H9 (cell line): ENCODE results near the gene CLDND1. TPM values are rescaled to one million over a fixed set of nuclear protein-coding genes. Genes with fewer than 3 reads are reported as not detected.

ENCODE experiments used
- DNase-seq: peaks from one replicate; pipeline ENCODE4 v3.0.0-alpha.2; 2017
- H2AFZ ChIP-seq: one replicate; pipeline ENCODE4 v1.6.1; 2013; ENCODE audit warnings: mild to moderate bottlenecking, low read length, control low read depth, moderate library complexity
- H2AK5ac ChIP-seq: 2 replicates; pipeline ENCODE4 v1.6.1; 2013; ENCODE audit warnings: low read length, control low read depth, mixed read lengths; ENCODE audit not compliant: insufficient read length
- H2BK120ac ChIP-seq: one replicate; pipeline ENCODE4 v1.6.1; 2013; ENCODE audit warnings: low read depth, mild to moderate bottlenecking, low read length, control low read depth, inconsistent platforms; ENCODE audit not compliant: poor library complexity, severe bottlenecking
- H2BK12ac ChIP-seq: 2 replicates; pipeline ENCODE4 v1.6.1; 2013; ENCODE audit warnings: low read length, control low read depth, mixed read lengths, low read depth; ENCODE audit not compliant: insufficient read length
- H2BK15ac ChIP-seq: 2 replicates; pipeline ENCODE4 v1.6.1; 2013; ENCODE audit warnings: low read depth, low read length, control low read depth
- H2BK20ac ChIP-seq: one replicate; pipeline ENCODE4 v1.6.1; 2013; ENCODE audit warnings: low read depth, mild to moderate bottlenecking, low read length, control low read depth, inconsistent platforms; ENCODE audit not compliant: poor library complexity, severe bottlenecking
- H2BK5ac ChIP-seq: 2 replicates; pipeline ENCODE4 v1.6.1; 2013; ENCODE audit warnings: low read length, control low read depth, mixed read lengths; ENCODE audit not compliant: insufficient read length
- H3K14ac ChIP-seq: 2 replicates; pipeline ENCODE4 v1.6.1; 2013; ENCODE audit warnings: low read length, control low read depth; ENCODE audit not compliant: insufficient read depth
- H3K18ac ChIP-seq: 2 replicates; pipeline ENCODE4 v1.6.1; 2013; ENCODE audit warnings: low read depth, mild to moderate bottlenecking, mixed read lengths, low read length, control low read depth; ENCODE audit not compliant: insufficient read length
- H3K23ac ChIP-seq: 2 replicates; pipeline ENCODE4 v1.6.1; 2013; ENCODE audit warnings: low read length, control low read depth, mixed read lengths, low read depth; ENCODE audit not compliant: insufficient read length
- H3K23me2 ChIP-seq: 2 replicates; pipeline ENCODE4 v1.6.1; 2013; ENCODE audit warnings: low read depth, mild to moderate bottlenecking, mixed read lengths, low read length, control low read depth; ENCODE audit not compliant: insufficient read length, poor library complexity, severe bottlenecking
- H3K27ac ChIP-seq: 2 replicates; pipeline ENCODE4 v1.5.1; 2013; ENCODE audit warnings: low read length, control low read depth, mixed read lengths, low read depth; ENCODE audit not compliant: insufficient read length
- H3K27me3 ChIP-seq: 2 replicates; pipeline ENCODE4 v1.6.1; 2013; ENCODE audit warnings: low read length, control low read depth, inconsistent platforms; ENCODE audit not compliant: insufficient read depth
- H3K4ac ChIP-seq: 2 replicates; pipeline ENCODE4 v1.6.1; 2013; ENCODE audit warnings: low read depth, mild to moderate bottlenecking, control low read depth, inconsistent platforms, low read length, moderate library complexity
- H3K4me1 ChIP-seq: 2 replicates; pipeline ENCODE4 v1.6.1; 2013; ENCODE audit warnings: low read length, control low read depth, inconsistent platforms; ENCODE audit not compliant: insufficient read depth
- H3K4me2 ChIP-seq: 2 replicates; pipeline ENCODE4 v1.6.1; 2013; ENCODE audit warnings: low read length, control low read depth, mixed read lengths; ENCODE audit not compliant: insufficient read length, insufficient read depth
- H3K56ac ChIP-seq: 2 replicates; pipeline ENCODE4 v1.6.1; 2013; ENCODE audit warnings: low read depth, mild to moderate bottlenecking, mixed read lengths, low read length, control low read depth; ENCODE audit not compliant: insufficient read length
- H3K79me1 ChIP-seq: 2 replicates; pipeline ENCODE4 v1.6.1; 2013; ENCODE audit warnings: low read depth, mild to moderate bottlenecking, moderate library complexity, low read length, control low read depth, inconsistent platforms; ENCODE audit not compliant: insufficient read depth, poor library complexity, severe bottlenecking
- H3K79me2 ChIP-seq: 2 replicates; pipeline ENCODE4 v1.6.1; 2013; ENCODE audit warnings: low read length, control low read depth, inconsistent platforms; ENCODE audit not compliant: insufficient read depth
- H3K9ac ChIP-seq: 2 replicates; pipeline ENCODE4 v1.6.1; 2013; ENCODE audit warnings: low read length, control low read depth, mixed read lengths; ENCODE audit not compliant: insufficient read length; ENCODE audit errors: extremely low read depth
- H3K9me3 ChIP-seq: one replicate; pipeline ENCODE4 v1.6.1; 2013; ENCODE audit warnings: low read depth, low read length, inconsistent platforms; ENCODE audit not compliant: control insufficient read depth
- H3T11ph ChIP-seq: one replicate; pipeline ENCODE4 v1.6.1; 2013; ENCODE audit warnings: mild to moderate bottlenecking, low read length, control low read depth, inconsistent platforms
- H4K20me1 ChIP-seq: one replicate; pipeline ENCODE4 v1.6.1; 2013; ENCODE audit not compliant: control insufficient read depth, insufficient read length, insufficient read depth
- H4K5ac ChIP-seq: 2 replicates; pipeline ENCODE4 v1.6.1; 2013; ENCODE audit warnings: low read depth, mild to moderate bottlenecking, mixed read lengths, low read length, control low read depth; ENCODE audit not compliant: insufficient read length
- H4K8ac ChIP-seq: replicated peaks from 2 replicates; pipeline ENCODE4 v1.6.1; 2013; ENCODE audit warnings: low read length, control low read depth, mixed read lengths, low read depth; ENCODE audit not compliant: insufficient read length
- H4K91ac ChIP-seq: 2 replicates; pipeline ENCODE4 v1.6.1; 2013; ENCODE audit warnings: low read depth, mild to moderate bottlenecking, moderate library complexity, mixed read lengths, low read length, control low read depth; ENCODE audit not compliant: insufficient read length
- H3K27ac Mint-ChIP-seq, 3 experiments: 2 replicates in 2 of 3; 3 replicates in 1 of 3; pipeline ENCODE4 v1.8.0; 2020 to 2021; ENCODE audit warnings: mixed read lengths in 3 of 3, mild to moderate bottlenecking in 1 of 3, moderate library complexity in 1 of 3
- H3K27me3 Mint-ChIP-seq: 2 replicates; pipeline ENCODE4 v1.8.0; 2021; ENCODE audit warnings: low read depth, mild to moderate bottlenecking, moderate library complexity, mixed read lengths
- H3K36me3 Mint-ChIP-seq, 3 experiments: 2 replicates in 2 of 3; 3 replicates in 1 of 3; pipeline ENCODE4 v1.8.0; 2020 to 2021; ENCODE audit warnings: low read depth in 3 of 3, mixed read lengths in 3 of 3; ENCODE audit not compliant: insufficient read depth in 1 of 3
- H3K4me1 Mint-ChIP-seq, 2 experiments: 2 replicates each; pipeline ENCODE4 v1.8.0; 2020; ENCODE audit warnings: mixed read lengths in 2 of 2
- H3K4me3 Mint-ChIP-seq, 2 experiments: 2 replicates in 1 of 2; 3 replicates in 1 of 2; pipeline ENCODE4 v1.8.0; 2020 to 2021; ENCODE audit warnings: mild to moderate bottlenecking in 2 of 2, mixed read lengths in 2 of 2, moderate library complexity in 1 of 2
- H3K9me3 Mint-ChIP-seq, 2 experiments: 2 replicates in 1 of 2; 3 replicates in 1 of 2; pipeline ENCODE4 v1.8.0; 2020; ENCODE audit warnings: mild to moderate bottlenecking in 2 of 2, mixed read lengths in 2 of 2, moderate library complexity in 1 of 2
- WGBS: extraction: QIAGEN DNeasy Blood & Tissue Kit; methylation state at CpG from one replicate; pipeline ENCODE4 v1.1.7; 2013; ENCODE audit warnings: missing lambda C conversion rate, low lambda C conversion rate, mixed read lengths; ENCODE audit not compliant: insufficient read length; ENCODE audit errors: extremely low coverage; 5-methylcytosine and 5-hydroxymethylcytosine counted together
- total RNA-seq: library from RNA; stranded (reverse); gene quantifications from 2 replicates; pipeline ENCODE4 v1.2.1, GENCODE V29; 2021
- TF ChIP-seq, protein P1 (sequence below): fragments of 200-600 bp; sonication (generic); conservative IDR thresholded peaks from 3 replicates; pipeline ENCODE4 v1.8.0; 2021; ENCODE audit warnings: antibody characterized with exemption, mild to moderate bottlenecking

Gene CLDND1
- total RNA-seq, 1 experiment from 2014 or later, result 83.0 TPM

DNA sequence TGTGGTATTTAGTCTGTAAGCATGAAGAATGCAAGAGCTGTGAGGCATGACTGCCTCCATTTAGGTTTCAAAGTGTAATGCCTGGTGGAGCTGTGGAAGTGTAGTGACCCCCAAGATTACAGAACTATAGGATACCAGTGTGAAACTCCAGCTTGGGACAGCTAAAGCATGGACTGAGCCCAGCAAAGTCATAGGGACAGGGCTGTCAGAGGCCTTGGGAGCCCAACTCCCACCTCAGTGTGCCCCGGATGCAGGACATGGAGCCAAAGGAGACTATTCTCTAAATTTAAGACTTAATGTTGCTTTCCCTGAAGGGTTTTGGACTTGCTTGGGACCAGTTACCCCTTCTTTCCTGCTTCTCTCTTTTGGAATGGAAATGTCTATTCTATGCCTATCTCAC is 19.9 kb upstream of the CLDND1 start:
- Histone ChIP-seq H3K18ac (no peak overlapping the region), H3K9ac (no peak overlapping the region), H4K5ac (no peak overlapping the region), H2BK20ac (no peak overlapping the region), H3K4me2 (no peak overlapping the region), H3K56ac (no peak overlapping the region), H3K79me1 (no peaks in the 10 kb centered on the region), H3K79me2 (no peaks in the 10 kb centered on the region), H3K4me1 (no peaks in the 10 kb centered on the region; the same call in 1 of the 2 replicates), H3T11ph (no peak overlapping the region), H2BK5ac (no peak overlapping the region), H3K14ac (no peak overlapping the region), H3K23me2 (no peaks in the 10 kb centered on the region), H2AK5ac (no peak overlapping the region), H2AFZ (no peak overlapping the region), H4K20me1 (no peaks in the 10 kb centered on the region), H4K8ac (no peak overlapping the region), H4K91ac (no peak overlapping the region), H3K9me3 (no peaks in the 10 kb centered on the region), H3K27ac (no peak overlapping the region), H3K27me3 (no peaks in the 10 kb centered on the region), H3K4ac (no peak overlapping the region), H2BK12ac (no peak overlapping the region), H2BK15ac (no peak overlapping the region), H3K23ac (no peak overlapping the region), H2BK120ac (no peak overlapping the region)
- no CpG with 5 or more reads among the region's 1 CpG for WGBS
- H3K9me3 Mint-ChIP-seq, result no peaks in the 10 kb centered on the region
- no peaks in the 10 kb centered on the region for H3K27me3 Mint-ChIP-seq
- no peak for DNase-seq
- no peaks in the 10 kb centered on the region for H3K36me3 Mint-ChIP-seq
- peaks cover 5 to 6% of the 10 kb centered on the region in 2 experiments for H3K4me1 Mint-ChIP-seq
- TF ChIP-seq, protein P1, sequence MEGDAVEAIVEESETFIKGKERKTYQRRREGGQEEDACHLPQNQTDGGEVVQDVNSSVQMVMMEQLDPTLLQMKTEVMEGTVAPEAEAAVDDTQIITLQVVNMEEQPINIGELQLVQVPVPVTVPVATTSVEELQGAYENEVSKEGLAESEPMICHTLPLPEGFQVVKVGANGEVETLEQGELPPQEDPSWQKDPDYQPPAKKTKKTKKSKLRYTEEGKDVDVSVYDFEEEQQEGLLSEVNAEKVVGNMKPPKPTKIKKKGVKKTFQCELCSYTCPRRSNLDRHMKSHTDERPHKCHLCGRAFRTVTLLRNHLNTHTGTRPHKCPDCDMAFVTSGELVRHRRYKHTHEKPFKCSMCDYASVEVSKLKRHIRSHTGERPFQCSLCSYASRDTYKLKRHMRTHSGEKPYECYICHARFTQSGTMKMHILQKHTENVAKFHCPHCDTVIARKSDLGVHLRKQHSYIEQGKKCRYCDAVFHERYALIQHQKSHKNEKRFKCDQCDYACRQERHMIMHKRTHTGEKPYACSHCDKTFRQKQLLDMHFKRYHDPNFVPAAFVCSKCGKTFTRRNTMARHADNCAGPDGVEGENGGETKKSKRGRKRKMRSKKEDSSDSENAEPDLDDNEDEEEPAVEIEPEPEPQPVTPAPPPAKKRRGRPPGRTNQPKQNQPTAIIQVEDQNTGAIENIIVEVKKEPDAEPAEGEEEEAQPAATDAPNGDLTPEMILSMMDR, result no peak
- H3K4me3 Mint-ChIP-seq, result no peak overlapping the region
- H3K27ac Mint-ChIP-seq, result no peak overlapping the region
